Thoracic aorta (tissue), 2 donors: Measurements from ENCODE around the gene MUL1. TPM values are rescaled to one million over a fixed set of nuclear protein-coding genes. Genes with fewer than 3 reads are reported as not detected.

Experiments
- ATAC-seq: fragments of 150-250 bp; one replicate; pipeline ENCODE4 v1.8.0; 2017; ENCODE audit warnings: low read depth; ENCODE audit not compliant: insufficient number of reproducible peaks, low FRiP score
- DNase-seq: peaks from one replicate; pipeline ENCODE4 v3.0.0-alpha.2; 2020; ENCODE audit warnings: low spot score
- H3K27ac ChIP-seq, 2 donors: fragments of 200-600 bp; sonication (generic); 1 replicate in 1 of 2; 2 replicates in 1 of 2; pipeline ENCODE4 v1.5.1; 2016; ENCODE audit warnings: mild to moderate bottlenecking in 2 of 2, moderate library complexity in 2 of 2
- H3K27me3 ChIP-seq: fragments of 200-600 bp; sonication (generic); replicated peaks from 2 replicates; pipeline ENCODE4 v1.6.0; 2016; ENCODE audit warnings: mild to moderate bottlenecking; ENCODE audit not compliant: insufficient read depth
- H3K36me3 ChIP-seq: fragments of 200-600 bp; sonication (generic); one replicate; pipeline ENCODE4 v1.5.1; 2016
- H3K4me1 ChIP-seq, 2 donors: fragments of 200-600 bp; sonication (generic); 1 replicate in 1 of 2; 2 replicates in 1 of 2; pipeline versions ENCODE4 v1.5.1 to v1.6.0; 2016; ENCODE audit warnings: low read depth in 2 of 2, mild to moderate bottlenecking in 1 of 2; ENCODE audit not compliant: control insufficient read depth in 1 of 2
- H3K4me3 ChIP-seq: fragments of 200-600 bp; sonication (generic); 2 replicates; pipeline ENCODE4 v1.5.1; 2016; ENCODE audit warnings: mild to moderate bottlenecking
- H3K9me3 ChIP-seq: fragments of 200-600 bp; sonication (generic); 2 replicates; pipeline ENCODE4 v1.5.1; 2016
- CTCF ChIP-seq: fragments of 200-600 bp; sonication (generic); IDR thresholded peaks from one replicate; pipeline ENCODE4 v1.5.1; 2019; ENCODE audit warnings: antibody characterized with exemption
- total RNA-seq, 2 donors: library from RNA; depleted of rRNA; stranded (reverse); fragments of >200 nt; gene quantifications; one replicate each; pipeline versions ENCODE4 v1.1.0 to v1.2.3, GENCODE V29; 2016

MUL1 gene
- total RNA-seq, 2 donors from 2014 or later, result 27.2 to 41.8 TPM

- Histone ChIP-seq H3K27ac (peak overlapping the region; percentile 68 to 69), H3K36me3 (no peaks in the 10 kb centered on the region), H3K4me1 (peaks cover 8 to 24% of the 10 kb centered on the region in 2 donors), H3K27me3 (no peaks in the 10 kb centered on the region), H3K9me3 (no peaks in the 10 kb centered on the region), H3K4me3 (peak overlapping the region; percentile 94)
- no peak for ATAC-seq
- no peak for DNase-seq
- no peak for TF ChIP-seq CTCF
These were observed 440 bp upstream of the MUL1 start for GRCh38 chr1:20508411-20508771.

GRCh38 chr1:20507248-20507563 is 745 bp downstream of the MUL1 start:
- H3K27ac ChIP-seq, result peak overlapping the region; percentile 68 to 69

GRCh38 chr1:20505488-20505887 is 2.5 kb downstream of the MUL1 start:
- peaks cover 8 to 24% of the 10 kb centered on the region in 2 donors for H3K4me1 ChIP-seq
- H3K27me3 ChIP-seq, result no peaks in the 10 kb centered on the region
- peaks cover 20% of the 10 kb centered on the region for H3K36me3 ChIP-seq
- no peak for DNase-seq
- H3K9me3 ChIP-seq, result no peaks in the 10 kb centered on the region
- H3K27ac ChIP-seq, result no peak overlapping the region
- H3K4me3 ChIP-seq, result no peak overlapping the region
- ATAC-seq, result no peak
- no peak for TF ChIP-seq CTCF

More at GRCh38 chr1:20507248-20507563, 745 bp downstream of the MUL1 start:
- H3K27me3 ChIP-seq, result no peaks in the 10 kb centered on the region
- DNase-seq (no peak), ATAC-seq (no peak)
- TF ChIP-seq CTCF, result no peak
- peak overlapping the region; percentile 94 for H3K4me3 ChIP-seq
- H3K9me3 ChIP-seq, result no peaks in the 10 kb centered on the region
- peaks cover 3% of the 10 kb centered on the region for H3K36me3 ChIP-seq
- H3K4me1 ChIP-seq, result peaks cover 8 to 24% of the 10 kb centered on the region in 2 donors

- Histone ChIP-seq H3K9me3 (no peaks in the 10 kb centered on the region), H3K4me3 (no peak overlapping the region), H3K36me3 (peaks cover 35% of the 10 kb centered on the region), H3K4me1 (no peaks in the 10 kb centered on the region), H3K27ac (no peak overlapping the region), H3K27me3 (no peaks in the 10 kb centered on the region)
- ATAC-seq (no peak), DNase-seq (no peak)
- no peak for TF ChIP-seq CTCF
These were observed 7.2 kb downstream of the MUL1 start for GRCh38 chr1:20500716-20501115.

- ATAC-seq (no peak), DNase-seq (no peak)
- Histone ChIP-seq H3K4me3 (no peak overlapping the region), H3K27ac (no peak overlapping the region), H3K9me3 (no peaks in the 10 kb centered on the region), H3K27me3 (no peaks in the 10 kb centered on the region), H3K4me1 (no peaks in the 10 kb centered on the region), H3K36me3 (peaks cover 35% of the 10 kb centered on the region)
- no peak for TF ChIP-seq CTCF
These were observed 8.2 kb downstream of the MUL1 start for GRCh38 chr1:20499718-20500117.
